GM23338 (cell line): Measurements from ENCODE around the gene KBTBD12. TPM values are rescaled to one million over a fixed set of nuclear protein-coding genes. Genes with fewer than 3 reads are reported as not detected.

Source experiments
- ATAC-seq: fragments of 200-7000 bp; cut with Tn5 transposase; 3 replicates; pipeline ENCODE4 v1.9.1; 2020
- DNase-seq: peaks from one replicate; pipeline ENCODE4 v3.0.0-alpha.2; 2015; ENCODE audit warnings: low spot score
- H2AFZ ChIP-seq: fragments of 200-600 bp; sonication (generic); 2 replicates; pipeline ENCODE4 v1.8.0; 2016; ENCODE audit warnings: antibody characterized with exemption, mild to moderate bottlenecking, moderate library complexity
- H3F3A ChIP-seq: fragments of 200-600 bp; sonication (generic); replicated peaks from 2 replicates; pipeline ENCODE4 v1.8.0; 2017; ENCODE audit warnings: antibody characterized with exemption, mixed run types, low read depth
- H3K27ac ChIP-seq: fragments of 200-600 bp; sonication (generic); 2 replicates; pipeline ENCODE4 v1.6.1; 2016; ENCODE audit warnings: low read depth
- H3K27me3 ChIP-seq: fragments of 200-600 bp; sonication (generic); 2 replicates; pipeline ENCODE4 v1.8.0; 2016; ENCODE audit warnings: mild to moderate bottlenecking, mixed run types, moderate library complexity; ENCODE audit not compliant: insufficient read depth
- H3K36me3 ChIP-seq: fragments of 200-600 bp; sonication (generic); 2 replicates; pipeline ENCODE4 v1.8.0; 2016; ENCODE audit warnings: mild to moderate bottlenecking; ENCODE audit not compliant: insufficient read depth
- H3K4me1 ChIP-seq: fragments of 200-600 bp; sonication (generic); 2 replicates; pipeline ENCODE4 v1.8.0; 2016; ENCODE audit warnings: mild to moderate bottlenecking, moderate library complexity; ENCODE audit not compliant: insufficient read depth
- H3K4me2 ChIP-seq: fragments of 200-600 bp; sonication (generic); 2 replicates; pipeline ENCODE4 v1.7.1; 2017; ENCODE audit warnings: mixed run types
- H3K4me3 ChIP-seq: fragments of 200-600 bp; sonication (generic); 2 replicates; pipeline ENCODE4 v1.6.1; 2016; ENCODE audit warnings: mixed run types
- H3K79me2 ChIP-seq: fragments of 200-600 bp; sonication (generic); replicated peaks from 2 replicates; pipeline ENCODE4 v1.8.0; 2017; ENCODE audit warnings: mild to moderate bottlenecking; ENCODE audit not compliant: insufficient read depth
- H3K9me2 ChIP-seq: fragments of 200-600 bp; sonication (generic); 2 replicates; pipeline ENCODE4 v1.8.0; 2017; ENCODE audit not compliant: insufficient read depth
- H4K20me1 ChIP-seq: fragments of 200-600 bp; sonication (generic); replicated peaks from 2 replicates; pipeline ENCODE4 v1.8.0; 2017; ENCODE audit warnings: mild to moderate bottlenecking; ENCODE audit not compliant: insufficient read depth
- H3K27ac Mint-ChIP-seq: 2 replicates; pipeline ENCODE4 v1.8.0; 2020; ENCODE audit warnings: inconsistent platforms, mild to moderate bottlenecking, moderate library complexity, mixed read lengths
- H3K27me3 Mint-ChIP-seq: 3 replicates; pipeline ENCODE4 v1.8.0; 2022; ENCODE audit warnings: low read depth, mild to moderate bottlenecking, moderate library complexity, mixed read lengths, inconsistent platforms; ENCODE audit not compliant: insufficient read depth, poor library complexity
- H3K36me3 Mint-ChIP-seq: 3 replicates; pipeline ENCODE4 v1.8.0; 2021; ENCODE audit warnings: low read depth, mild to moderate bottlenecking, inconsistent platforms, moderate library complexity, mixed read lengths
- H3K4me1 Mint-ChIP-seq: 3 replicates; pipeline ENCODE4 v1.8.0; 2020; ENCODE audit warnings: mild to moderate bottlenecking, inconsistent platforms, mixed read lengths
- H3K4me3 Mint-ChIP-seq: 3 replicates; pipeline ENCODE4 v1.8.0; 2021; ENCODE audit warnings: moderate library complexity, mild to moderate bottlenecking, inconsistent platforms, mixed read lengths
- H3K9me3 Mint-ChIP-seq: 3 replicates; pipeline ENCODE4 v1.8.0; 2020; ENCODE audit warnings: moderate library complexity, mild to moderate bottlenecking, inconsistent platforms, mixed read lengths
- CREB1 ChIP-seq: fragments of 250-450 bp; sonication (Bioruptor Pico); IDR thresholded peaks from 2 replicates; pipeline ENCODE4 v1.5.0; 2020; ENCODE audit warnings: low read depth, mild to moderate bottlenecking, moderate library complexity
- EZH2 ChIP-seq: fragments of 200-600 bp; sonication (generic); IDR thresholded peaks from one replicate; pipeline ENCODE4 v1.8.0; 2017; ENCODE audit warnings: antibody characterized with exemption, mild to moderate bottlenecking, low read depth; ENCODE audit not compliant: unreplicated experiment
- EZH2phosphoT487 ChIP-seq: fragments of 200-600 bp; sonication (generic); IDR thresholded peaks from one replicate; pipeline ENCODE4 v1.8.1; 2018; ENCODE audit warnings: antibody characterized with exemption; ENCODE audit not compliant: unreplicated experiment
- JUNB ChIP-seq: IDR thresholded peaks from one replicate; pipeline ENCODE4 v1.6.1; 2016; ENCODE audit warnings: antibody characterized with exemption; ENCODE audit not compliant: unreplicated experiment
- NANOG ChIP-seq: IDR thresholded peaks from 2 replicates; pipeline ENCODE4 v1.6.1; 2016; ENCODE audit warnings: antibody characterized with exemption, borderline replicate concordance
- POLR2AphosphoS5 ChIP-seq: IDR thresholded peaks from 2 replicates; pipeline ENCODE4 v1.6.1; 2016; ENCODE audit warnings: antibody characterized with exemption, low read depth
- REST ChIP-seq: IDR thresholded peaks from one replicate; pipeline ENCODE4 v1.6.1; 2018; ENCODE audit warnings: antibody characterized with exemption; ENCODE audit not compliant: unreplicated experiment
- STAT1 ChIP-seq: IDR thresholded peaks from one replicate; pipeline ENCODE4 v1.6.1; 2016; ENCODE audit warnings: antibody characterized with exemption; ENCODE audit not compliant: unreplicated experiment
- ZNF114 ChIP-seq: fragments of 250-450 bp; sonication (Bioruptor Pico); IDR thresholded peaks from 2 replicates; pipeline ENCODE4 v1.5.0; 2020; ENCODE audit warnings: mild to moderate bottlenecking, moderate library complexity
- ZNF331 ChIP-seq: fragments of 250-450 bp; sonication (Bioruptor Pico); IDR thresholded peaks from 2 replicates; pipeline ENCODE4 v1.5.0; 2020; ENCODE audit warnings: low read depth, mild to moderate bottlenecking, moderate library complexity
- polyA plus RNA-seq: library from polyadenylated mRNA; unstranded; fragments of >200 nt; fragmentation: Nextera tagmentation; extraction: Ambion mirVana; gene quantifications from 2 replicates; pipeline ENCODE4 v1.2.1, GENCODE V29; 2016
- total RNA-seq: library from RNA; depleted of rRNA; stranded (reverse); fragments of >200 nt; shearing (Covaris generic); gene quantifications from 2 replicates; pipeline ENCODE4 v1.2.3, GENCODE V29; 2014
- TF ChIP-seq, protein P1 (sequence below), 2 experiments: fragments of 200-600 bp in 1 of 2; sonication (generic) in 1 of 2; conservative IDR thresholded peaks; 2 replicates each; pipeline versions ENCODE4 v1.5.1 to v1.6.1; 2016 to 2017; ENCODE audit warnings: antibody characterized with exemption in 2 of 2, low read depth in 2 of 2, mild to moderate bottlenecking in 2 of 2, moderate library complexity in 1 of 2
- TF ChIP-seq, protein P2 (sequence below): IDR thresholded peaks from 2 replicates; pipeline ENCODE4 v1.6.1; 2016; ENCODE audit warnings: antibody characterized with exemption
- TF ChIP-seq, protein P3 (sequence below): fragments of 250-450 bp; sonication (Bioruptor Pico); IDR thresholded peaks from 2 replicates; pipeline ENCODE4 v1.5.0; 2020; ENCODE audit warnings: mild to moderate bottlenecking, moderate library complexity

KBTBD12 gene
- total and polyA plus RNA-seq, 2 experiments from 2014 or later = 0.53 to 0.69 TPM

- Mint-ChIP-seq H3K27ac (no peak overlapping the region), H3K27me3 (peaks cover 43% of the 10 kb centered on the region), H3K4me3 (no peak overlapping the region), H3K4me1 (peaks cover 3% of the 10 kb centered on the region; the same call in 2 of the 3 replicates), H3K9me3 (peaks cover 20% of the 10 kb centered on the region), H3K36me3 (peaks cover 11% of the 10 kb centered on the region)
- H3K4me3 ChIP-seq = no peak overlapping the region
- no peaks in the 10 kb centered on the region for H3F3A ChIP-seq
- H3K27ac ChIP-seq = no peak overlapping the region
- H3K4me2 ChIP-seq = no peak overlapping the region
- H3K27me3 ChIP-seq = peaks cover 47% of the 10 kb centered on the region
- no peaks in the 10 kb centered on the region for H3K4me1 ChIP-seq
- no peak for DNase-seq
- peaks cover 5% of the 10 kb centered on the region; the same call in 1 of the 2 replicates for H3K9me2 ChIP-seq
- no peaks in the 10 kb centered on the region for H4K20me1 ChIP-seq
- no peaks in the 10 kb centered on the region for H3K79me2 ChIP-seq
- H3K36me3 ChIP-seq = peaks cover 6% of the 10 kb centered on the region; the same call in 1 of the 2 replicates
- no peak for TF ChIP-seq NANOG
- no peak for TF ChIP-seq ZNF114 (CRISPR knock-in tag)
- no peak for TF ChIP-seq ZNF331 (CRISPR knock-in tag)
- no peak for TF ChIP-seq CREB1 (CRISPR knock-in tag)
- TF ChIP-seq STAT1 = no peak
- TF ChIP-seq, protein P1, sequence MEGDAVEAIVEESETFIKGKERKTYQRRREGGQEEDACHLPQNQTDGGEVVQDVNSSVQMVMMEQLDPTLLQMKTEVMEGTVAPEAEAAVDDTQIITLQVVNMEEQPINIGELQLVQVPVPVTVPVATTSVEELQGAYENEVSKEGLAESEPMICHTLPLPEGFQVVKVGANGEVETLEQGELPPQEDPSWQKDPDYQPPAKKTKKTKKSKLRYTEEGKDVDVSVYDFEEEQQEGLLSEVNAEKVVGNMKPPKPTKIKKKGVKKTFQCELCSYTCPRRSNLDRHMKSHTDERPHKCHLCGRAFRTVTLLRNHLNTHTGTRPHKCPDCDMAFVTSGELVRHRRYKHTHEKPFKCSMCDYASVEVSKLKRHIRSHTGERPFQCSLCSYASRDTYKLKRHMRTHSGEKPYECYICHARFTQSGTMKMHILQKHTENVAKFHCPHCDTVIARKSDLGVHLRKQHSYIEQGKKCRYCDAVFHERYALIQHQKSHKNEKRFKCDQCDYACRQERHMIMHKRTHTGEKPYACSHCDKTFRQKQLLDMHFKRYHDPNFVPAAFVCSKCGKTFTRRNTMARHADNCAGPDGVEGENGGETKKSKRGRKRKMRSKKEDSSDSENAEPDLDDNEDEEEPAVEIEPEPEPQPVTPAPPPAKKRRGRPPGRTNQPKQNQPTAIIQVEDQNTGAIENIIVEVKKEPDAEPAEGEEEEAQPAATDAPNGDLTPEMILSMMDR (conservative IDR thresholded peaks at IDR 0.05; ENCODE audit: low read depth in 2 of 2) = no peak
- TF ChIP-seq, protein P2, sequence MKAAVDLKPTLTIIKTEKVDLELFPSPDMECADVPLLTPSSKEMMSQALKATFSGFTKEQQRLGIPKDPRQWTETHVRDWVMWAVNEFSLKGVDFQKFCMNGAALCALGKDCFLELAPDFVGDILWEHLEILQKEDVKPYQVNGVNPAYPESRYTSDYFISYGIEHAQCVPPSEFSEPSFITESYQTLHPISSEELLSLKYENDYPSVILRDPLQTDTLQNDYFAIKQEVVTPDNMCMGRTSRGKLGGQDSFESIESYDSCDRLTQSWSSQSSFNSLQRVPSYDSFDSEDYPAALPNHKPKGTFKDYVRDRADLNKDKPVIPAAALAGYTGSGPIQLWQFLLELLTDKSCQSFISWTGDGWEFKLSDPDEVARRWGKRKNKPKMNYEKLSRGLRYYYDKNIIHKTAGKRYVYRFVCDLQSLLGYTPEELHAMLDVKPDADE = no peak
- no peak for TF ChIP-seq EZH2
- TF ChIP-seq, protein P3, sequence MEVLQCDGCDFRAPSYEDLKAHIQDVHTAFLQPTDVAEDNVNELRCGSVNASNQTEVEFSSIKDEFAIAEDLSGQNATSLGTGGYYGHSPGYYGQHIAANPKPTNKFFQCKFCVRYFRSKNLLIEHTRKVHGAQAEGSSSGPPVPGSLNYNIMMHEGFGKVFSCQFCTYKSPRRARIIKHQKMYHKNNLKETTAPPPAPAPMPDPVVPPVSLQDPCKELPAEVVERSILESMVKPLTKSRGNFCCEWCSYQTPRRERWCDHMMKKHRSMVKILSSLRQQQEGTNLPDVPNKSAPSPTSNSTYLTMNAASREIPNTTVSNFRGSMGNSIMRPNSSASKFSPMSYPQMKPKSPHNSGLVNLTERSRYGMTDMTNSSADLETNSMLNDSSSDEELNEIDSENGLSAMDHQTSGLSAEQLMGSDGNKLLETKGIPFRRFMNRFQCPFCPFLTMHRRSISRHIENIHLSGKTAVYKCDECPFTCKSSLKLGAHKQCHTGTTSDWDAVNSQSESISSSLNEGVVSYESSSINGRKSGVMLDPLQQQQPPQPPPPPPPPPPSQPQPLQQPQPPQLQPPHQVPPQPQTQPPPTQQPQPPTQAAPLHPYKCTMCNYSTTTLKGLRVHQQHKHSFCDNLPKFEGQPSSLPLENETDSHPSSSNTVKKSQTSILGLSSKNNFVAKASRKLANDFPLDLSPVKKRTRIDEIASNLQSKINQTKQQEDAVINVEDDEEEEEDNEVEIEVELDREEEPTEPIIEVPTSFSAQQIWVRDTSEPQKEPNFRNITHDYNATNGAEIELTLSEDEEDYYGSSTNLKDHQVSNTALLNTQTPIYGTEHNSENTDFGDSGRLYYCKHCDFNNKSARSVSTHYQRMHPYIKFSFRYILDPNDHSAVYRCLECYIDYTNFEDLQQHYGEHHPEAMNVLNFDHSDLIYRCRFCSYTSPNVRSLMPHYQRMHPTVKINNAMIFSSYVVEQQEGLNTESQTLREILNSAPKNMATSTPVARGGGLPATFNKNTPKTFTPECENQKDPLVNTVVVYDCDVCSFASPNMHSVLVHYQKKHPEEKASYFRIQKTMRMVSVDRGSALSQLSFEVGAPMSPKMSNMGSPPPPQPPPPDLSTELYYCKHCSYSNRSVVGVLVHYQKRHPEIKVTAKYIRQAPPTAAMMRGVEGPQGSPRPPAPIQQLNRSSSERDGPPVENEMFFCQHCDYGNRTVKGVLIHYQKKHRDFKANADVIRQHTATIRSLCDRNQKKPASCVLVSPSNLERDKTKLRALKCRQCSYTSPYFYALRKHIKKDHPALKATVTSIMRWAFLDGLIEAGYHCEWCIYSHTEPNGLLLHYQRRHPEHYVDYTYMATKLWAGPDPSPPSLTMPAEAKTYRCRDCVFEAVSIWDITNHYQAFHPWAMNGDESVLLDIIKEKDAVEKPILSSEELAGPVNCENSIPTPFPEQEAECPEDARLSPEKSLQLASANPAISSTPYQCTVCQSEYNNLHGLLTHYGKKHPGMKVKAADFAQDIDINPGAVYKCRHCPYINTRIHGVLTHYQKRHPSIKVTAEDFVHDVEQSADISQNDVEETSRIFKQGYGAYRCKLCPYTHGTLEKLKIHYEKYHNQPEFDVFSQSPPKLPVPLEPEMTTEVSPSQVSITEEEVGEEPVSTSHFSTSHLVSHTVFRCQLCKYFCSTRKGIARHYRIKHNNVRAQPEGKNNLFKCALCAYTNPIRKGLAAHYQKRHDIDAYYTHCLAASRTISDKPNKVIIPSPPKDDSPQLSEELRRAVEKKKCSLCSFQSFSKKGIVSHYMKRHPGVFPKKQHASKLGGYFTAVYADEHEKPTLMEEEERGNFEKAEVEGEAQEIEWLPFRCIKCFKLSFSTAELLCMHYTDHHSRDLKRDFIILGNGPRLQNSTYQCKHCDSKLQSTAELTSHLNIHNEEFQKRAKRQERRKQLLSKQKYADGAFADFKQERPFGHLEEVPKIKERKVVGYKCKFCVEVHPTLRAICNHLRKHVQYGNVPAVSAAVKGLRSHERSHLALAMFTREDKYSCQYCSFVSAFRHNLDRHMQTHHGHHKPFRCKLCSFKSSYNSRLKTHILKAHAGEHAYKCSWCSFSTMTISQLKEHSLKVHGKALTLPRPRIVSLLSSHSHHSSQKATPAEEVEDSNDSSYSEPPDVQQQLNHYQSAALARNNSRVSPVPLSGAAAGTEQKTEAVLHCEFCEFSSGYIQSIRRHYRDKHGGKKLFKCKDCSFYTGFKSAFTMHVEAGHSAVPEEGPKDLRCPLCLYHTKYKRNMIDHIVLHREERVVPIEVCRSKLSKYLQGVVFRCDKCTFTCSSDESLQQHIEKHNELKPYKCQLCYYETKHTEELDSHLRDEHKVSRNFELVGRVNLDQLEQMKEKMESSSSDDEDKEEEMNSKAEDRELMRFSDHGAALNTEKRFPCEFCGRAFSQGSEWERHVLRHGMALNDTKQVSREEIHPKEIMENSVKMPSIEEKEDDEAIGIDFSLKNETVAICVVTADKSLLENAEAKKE (CRISPR knock-in tag) = no peak
- TF ChIP-seq EZH2phosphoT487 = no peak
- TF ChIP-seq POLR2AphosphoS5 = no peak
- no peak for TF ChIP-seq REST
- no peak for TF ChIP-seq JUNB
- no peak overlapping the region for H2AFZ ChIP-seq
- no peak for ATAC-seq
Observed at GRCh38 chr3:127911421-127911931, 3.6 kb upstream of the KBTBD12 start.
